NCI-H345 (cell line): Measurements from ENCODE around the gene SMPD1.

Experiments
- DNase-seq: peaks from one replicate; lab custom pipeline; 2025; lab: John Stamatoyannopoulos, UW

Gene SMPD1

GRCh38 chr11:6389905-6390717 is at the start of gene SMPD1:
TSS of gene SMPD1 (plus strand) at chr11:6390474. CDS start at chr11:6390599, 125 bp downstream.
- DNase-seq: peak; percentile 92

GRCh38 chr11:6345366-6345765 is 44.9 kb upstream of the SMPD1 start:
- no peak for DNase-seq

- DNase-seq: no peak
Observed at GRCh38 chr11:6350043-6350442, 40.2 kb upstream of the SMPD1 start.

- no peak for DNase-seq
Observed at GRCh38 chr11:6350486-6350885, 39.8 kb upstream of the SMPD1 start.

- DNase-seq: no peak
Observed at GRCh38 chr11:6351782-6352382, 38.4 kb upstream of the SMPD1 start.

- peak; percentile 82 for DNase-seq
Observed at GRCh38 chr11:6353367-6353987, 36.8 kb upstream of the SMPD1 start.

GRCh38 chr11:6354651-6355485 is 35.4 kb upstream of the SMPD1 start:
- DNase-seq: no peak

GRCh38 chr11:6356503-6357055 is 33.7 kb upstream of the SMPD1 start:
- no peak for DNase-seq

GRCh38 chr11:6357222-6357621 is 33.1 kb upstream of the SMPD1 start:
- no peak for DNase-seq

- DNase-seq: no peak
Observed at GRCh38 chr11:6360183-6360582, 30.1 kb upstream of the SMPD1 start.

- no peak for DNase-seq
Observed at GRCh38 chr11:6362185-6362872, 27.9 kb upstream of the SMPD1 start.

- DNase-seq: peak; percentile 64
Observed at GRCh38 chr11:6362873-6363678, 27.2 kb upstream of the SMPD1 start.

GRCh38 chr11:6365659-6366058 is 24.6 kb upstream of the SMPD1 start:
- DNase-seq: no peak

GRCh38 chr11:6371825-6372224 is 18.4 kb upstream of the SMPD1 start:
- DNase-seq: no peak

- DNase-seq: no peak
Observed at GRCh38 chr11:6377902-6378639, 12.2 kb upstream of the SMPD1 start.

GRCh38 chr11:6378640-6378989 is 11.7 kb upstream of the SMPD1 start:
- DNase-seq: no peak

- DNase-seq: no peak
Observed at GRCh38 chr11:6385046-6385777, 5.1 kb upstream of the SMPD1 start.

GRCh38 chr11:6387811-6388599 is 2.3 kb upstream of the SMPD1 start:
- DNase-seq: no peak
